ENCODE data around the gene HTRA3. TPM values are rescaled to one million over a fixed set of nuclear protein-coding genes. Genes with fewer than 3 reads are reported as not detected.

HTRA3 gene
- total and polyA plus RNA-seq, 4 donors: 0.36 to 1.2 (median 1.1) TPM

DNA sequence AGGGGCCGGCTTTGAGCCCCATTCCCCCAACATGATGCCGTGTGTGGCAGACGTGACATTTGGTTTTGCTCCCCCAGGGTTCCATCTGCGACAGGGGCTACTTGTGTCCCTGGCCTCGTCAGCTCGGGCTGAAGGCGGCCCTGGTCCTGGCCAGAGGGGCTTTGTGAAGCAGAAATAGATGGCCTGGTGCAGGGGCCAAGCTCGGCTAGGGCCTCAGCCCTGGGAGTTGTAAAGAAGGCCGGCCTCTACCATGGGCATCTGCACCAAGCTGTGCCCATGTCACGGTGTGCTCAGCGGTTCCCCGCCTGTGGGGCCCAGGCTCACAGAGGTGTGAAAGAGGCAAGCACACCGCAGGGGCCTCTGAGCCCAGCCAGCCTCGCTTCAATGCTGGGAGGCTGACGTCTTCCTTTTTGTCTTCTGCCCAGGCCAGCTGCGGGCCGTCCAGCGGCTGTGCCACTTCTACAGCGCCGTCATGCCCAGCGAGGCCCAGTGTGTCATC lies 38.0 kb upstream of the HTRA3 start:
- H3K27ac ChIP-seq (ENCODE audit: low read depth in 1 of 2, low read length in 2 of 2): no peak overlapping the region
- H3K36me3 ChIP-seq (ENCODE audit: control insufficient read depth in 4 of 4, insufficient read depth in 3 of 4, low read depth in 1 of 4, low read length in 3 of 4): peaks cover 13 to 42% (median 23%) of the 10 kb centered on the region in 4 donors
- no peaks in the 10 kb centered on the region for H3K9me3 ChIP-seq (ENCODE audit: control insufficient read depth in 4 of 4, low read length in 3 of 4)
- whole genome bisulfite sequencing: 90% methylated on average over 21 of the region's 21 CpGs
- H3K4me3 ChIP-seq (ENCODE audit: low read depth in 1 of 3, low read length in 3 of 3): no peak overlapping the region
- DNase-seq (ENCODE audit: low spot score): no peak
- TF ChIP-seq GABPA (IDR thresholded peaks at IDR 0.05 in 1 of 2, conservative IDR thresholded peaks at IDR 0.05 in 1 of 2): no peak
- no peaks in the 10 kb centered on the region for H3K27me3 ChIP-seq (ENCODE audit: control insufficient read depth in 4 of 4, insufficient read depth in 4 of 4, low read length in 3 of 4)
- peaks cover 2 to 18% (median 13%) of the 10 kb centered on the region in 4 donors for H3K4me1 ChIP-seq (ENCODE audit: control insufficient read depth in 4 of 4, insufficient read depth in 4 of 4, low read length in 3 of 4)
- no peak overlapping the region for H3K9ac ChIP-seq (ENCODE audit: low read depth in 1 of 2, low read length in 2 of 2)

DNA sequence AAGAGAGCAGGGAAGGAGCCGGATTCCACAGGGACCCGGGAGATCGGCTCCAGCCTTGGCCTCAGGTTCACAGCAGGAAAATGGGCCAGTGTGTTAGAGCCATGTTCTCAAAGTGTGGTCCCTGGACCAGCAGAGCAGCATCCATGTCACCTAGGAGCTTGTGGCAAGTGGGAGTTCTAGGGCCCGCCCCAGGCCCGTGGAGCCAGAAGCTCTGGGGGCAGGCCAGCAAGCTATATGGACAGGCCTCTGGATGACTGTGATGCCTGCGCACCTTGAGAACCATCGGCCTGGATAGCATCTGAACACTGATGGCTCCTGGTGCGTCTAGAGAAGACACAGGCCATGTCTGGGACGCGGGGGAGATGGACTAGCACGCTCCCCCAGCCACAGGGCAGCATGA lies 36.8 kb upstream of the HTRA3 start:
- TF ChIP-seq RAD21 (IDR thresholded peaks at IDR 0.05) (no peak), HNF4G (IDR thresholded peaks at IDR 0.05) (no peak), FOXA2 (IDR thresholded peaks at IDR 0.05) (no peak), GABPA (IDR thresholded peaks at IDR 0.05 in 1 of 2, conservative IDR thresholded peaks at IDR 0.05 in 1 of 2) (no peak)
- WGBS: 96% methylated on average over 11 of the region's 11 CpGs
- Histone ChIP-seq H3K4me3 (ENCODE audit: low read depth in 1 of 3, low read length in 3 of 3) (no peak overlapping the region), H3K4me1 (ENCODE audit: control insufficient read depth in 4 of 4, insufficient read depth in 4 of 4, low read length in 3 of 4) (peaks cover 2 to 13% (median 12%) of the 10 kb centered on the region in 4 donors), H3K27me3 (ENCODE audit: control insufficient read depth in 4 of 4, insufficient read depth in 4 of 4, low read length in 3 of 4) (no peaks in the 10 kb centered on the region), H3K27ac (ENCODE audit: low read depth in 1 of 2, low read length in 2 of 2) (no peak overlapping the region), H3K36me3 (ENCODE audit: control insufficient read depth in 4 of 4, insufficient read depth in 3 of 4, low read depth in 1 of 4, low read length in 3 of 4) (peaks cover 15 to 46% (median 26%) of the 10 kb centered on the region in 4 donors), H3K9ac (ENCODE audit: low read depth in 1 of 2, low read length in 2 of 2) (no peak overlapping the region), H3K9me3 (ENCODE audit: control insufficient read depth in 4 of 4, low read length in 3 of 4) (no peaks in the 10 kb centered on the region)
- DNase-seq (ENCODE audit: low spot score): no peak

DNA sequence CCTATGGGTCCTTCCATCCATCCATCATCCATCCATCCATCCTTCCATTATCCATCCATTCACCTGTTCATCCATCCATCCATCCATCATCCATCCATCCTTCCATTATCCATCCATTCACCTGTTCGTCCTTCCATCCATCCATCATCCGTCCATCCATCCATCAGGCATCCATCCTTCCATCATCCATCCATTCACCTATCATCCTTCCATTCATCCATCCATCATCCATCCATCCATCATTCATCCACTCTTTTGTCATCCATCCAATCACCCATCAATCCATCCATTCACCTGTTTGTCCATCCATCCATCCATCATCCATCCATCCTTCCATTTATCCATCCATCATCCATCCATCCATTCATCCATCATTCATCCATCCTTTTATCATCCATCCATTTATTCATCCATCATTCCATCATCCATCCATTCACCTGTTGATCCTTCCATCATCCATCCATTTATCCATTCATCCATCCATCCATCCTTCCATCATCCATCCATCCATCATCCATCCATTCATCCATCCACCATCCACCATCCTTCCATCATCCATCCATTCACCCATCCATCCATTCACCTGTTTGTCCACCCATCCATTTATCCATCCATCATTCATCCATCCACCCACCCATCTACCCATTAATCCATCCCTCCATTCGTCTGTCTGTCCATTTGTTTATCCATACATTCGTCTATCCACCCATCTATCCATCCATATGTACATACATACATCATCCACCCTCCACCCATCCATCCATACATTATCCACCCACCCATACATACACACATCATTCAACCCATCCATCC lies 35.7 kb upstream of the HTRA3 start:
- no peaks in the 10 kb centered on the region for H3K27me3 ChIP-seq (ENCODE audit: control insufficient read depth in 4 of 4, insufficient read depth in 4 of 4, low read length in 3 of 4)
- no peak overlapping the region for H3K4me3 ChIP-seq (ENCODE audit: low read depth in 1 of 3, low read length in 3 of 3)
- H3K36me3 ChIP-seq (ENCODE audit: control insufficient read depth in 4 of 4, insufficient read depth in 3 of 4, low read depth in 1 of 4, low read length in 3 of 4): peaks cover 15 to 47% (median 26%) of the 10 kb centered on the region in 4 donors
- peaks cover 0 to 6% (median 4%) of the 10 kb centered on the region in 4 donors for H3K4me1 ChIP-seq (ENCODE audit: control insufficient read depth in 4 of 4, insufficient read depth in 4 of 4, low read length in 3 of 4)
- WGBS: 95% methylated on average over 4 of the region's 4 CpGs
- no peaks in the 10 kb centered on the region for H3K9me3 ChIP-seq (ENCODE audit: control insufficient read depth in 4 of 4, low read length in 3 of 4)
- TF ChIP-seq JUND (IDR thresholded peaks at IDR 0.05) (no peak), SP1 (IDR thresholded peaks at IDR 0.05) (no peak), TAF1 (conservative IDR thresholded peaks at IDR 0.05) (no peak), EGR1 (IDR thresholded peaks at IDR 0.05; ENCODE audit: low read depth in 2 of 2) (no peak), YY1 (IDR thresholded peaks at IDR 0.05) (no peak), NR2F2 (IDR thresholded peaks at IDR 0.05) (no peak), FOXA2 (IDR thresholded peaks at IDR 0.05) (no peak)
- TF ChIP-seq, protein P1, sequence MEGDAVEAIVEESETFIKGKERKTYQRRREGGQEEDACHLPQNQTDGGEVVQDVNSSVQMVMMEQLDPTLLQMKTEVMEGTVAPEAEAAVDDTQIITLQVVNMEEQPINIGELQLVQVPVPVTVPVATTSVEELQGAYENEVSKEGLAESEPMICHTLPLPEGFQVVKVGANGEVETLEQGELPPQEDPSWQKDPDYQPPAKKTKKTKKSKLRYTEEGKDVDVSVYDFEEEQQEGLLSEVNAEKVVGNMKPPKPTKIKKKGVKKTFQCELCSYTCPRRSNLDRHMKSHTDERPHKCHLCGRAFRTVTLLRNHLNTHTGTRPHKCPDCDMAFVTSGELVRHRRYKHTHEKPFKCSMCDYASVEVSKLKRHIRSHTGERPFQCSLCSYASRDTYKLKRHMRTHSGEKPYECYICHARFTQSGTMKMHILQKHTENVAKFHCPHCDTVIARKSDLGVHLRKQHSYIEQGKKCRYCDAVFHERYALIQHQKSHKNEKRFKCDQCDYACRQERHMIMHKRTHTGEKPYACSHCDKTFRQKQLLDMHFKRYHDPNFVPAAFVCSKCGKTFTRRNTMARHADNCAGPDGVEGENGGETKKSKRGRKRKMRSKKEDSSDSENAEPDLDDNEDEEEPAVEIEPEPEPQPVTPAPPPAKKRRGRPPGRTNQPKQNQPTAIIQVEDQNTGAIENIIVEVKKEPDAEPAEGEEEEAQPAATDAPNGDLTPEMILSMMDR (IDR thresholded peaks at IDR 0.05; ENCODE audit: low read depth, low read length, missing input control): no peak
- H3K27ac ChIP-seq (ENCODE audit: low read depth in 1 of 2, low read length in 2 of 2): no peak overlapping the region
- no peak for DNase-seq (ENCODE audit: low spot score)
- H3K9ac ChIP-seq (ENCODE audit: low read depth in 1 of 2, low read length in 2 of 2): no peak overlapping the region

GRCh38 chr4:8234715-8235114 lies 34.8 kb upstream of the HTRA3 start:
- no peak overlapping the region for H3K27ac ChIP-seq (ENCODE audit: low read depth in 1 of 2, low read length in 2 of 2)
- peaks cover 0 to 5% (median 2%) of the 10 kb centered on the region in 4 donors for H3K4me1 ChIP-seq (ENCODE audit: control insufficient read depth in 4 of 4, insufficient read depth in 4 of 4, low read length in 3 of 4)
- no peak for DNase-seq (ENCODE audit: low spot score)
- no peaks in the 10 kb centered on the region for H3K9me3 ChIP-seq (ENCODE audit: control insufficient read depth in 4 of 4, low read length in 3 of 4)
- H3K27me3 ChIP-seq (ENCODE audit: control insufficient read depth in 4 of 4, insufficient read depth in 4 of 4, low read length in 3 of 4): no peaks in the 10 kb centered on the region
- no peak overlapping the region for H3K9ac ChIP-seq (ENCODE audit: low read depth in 1 of 2, low read length in 2 of 2)
- peaks cover 15 to 53% (median 30%) of the 10 kb centered on the region in 4 donors for H3K36me3 ChIP-seq (ENCODE audit: control insufficient read depth in 4 of 4, insufficient read depth in 3 of 4, low read depth in 1 of 4, low read length in 3 of 4)
- WGBS: 93% methylated on average over 1 of the region's 1 CpG
- no peak overlapping the region for H3K4me3 ChIP-seq (ENCODE audit: low read depth in 1 of 3, low read length in 3 of 3)
- TF ChIP-seq FOXA2 (IDR thresholded peaks at IDR 0.05): no peak
- TF ChIP-seq GABPA (IDR thresholded peaks at IDR 0.05 in 1 of 2, conservative IDR thresholded peaks at IDR 0.05 in 1 of 2): no peak
- TF ChIP-seq RXRA (IDR thresholded peaks at IDR 0.05): no peak
- TF ChIP-seq, protein P2, sequence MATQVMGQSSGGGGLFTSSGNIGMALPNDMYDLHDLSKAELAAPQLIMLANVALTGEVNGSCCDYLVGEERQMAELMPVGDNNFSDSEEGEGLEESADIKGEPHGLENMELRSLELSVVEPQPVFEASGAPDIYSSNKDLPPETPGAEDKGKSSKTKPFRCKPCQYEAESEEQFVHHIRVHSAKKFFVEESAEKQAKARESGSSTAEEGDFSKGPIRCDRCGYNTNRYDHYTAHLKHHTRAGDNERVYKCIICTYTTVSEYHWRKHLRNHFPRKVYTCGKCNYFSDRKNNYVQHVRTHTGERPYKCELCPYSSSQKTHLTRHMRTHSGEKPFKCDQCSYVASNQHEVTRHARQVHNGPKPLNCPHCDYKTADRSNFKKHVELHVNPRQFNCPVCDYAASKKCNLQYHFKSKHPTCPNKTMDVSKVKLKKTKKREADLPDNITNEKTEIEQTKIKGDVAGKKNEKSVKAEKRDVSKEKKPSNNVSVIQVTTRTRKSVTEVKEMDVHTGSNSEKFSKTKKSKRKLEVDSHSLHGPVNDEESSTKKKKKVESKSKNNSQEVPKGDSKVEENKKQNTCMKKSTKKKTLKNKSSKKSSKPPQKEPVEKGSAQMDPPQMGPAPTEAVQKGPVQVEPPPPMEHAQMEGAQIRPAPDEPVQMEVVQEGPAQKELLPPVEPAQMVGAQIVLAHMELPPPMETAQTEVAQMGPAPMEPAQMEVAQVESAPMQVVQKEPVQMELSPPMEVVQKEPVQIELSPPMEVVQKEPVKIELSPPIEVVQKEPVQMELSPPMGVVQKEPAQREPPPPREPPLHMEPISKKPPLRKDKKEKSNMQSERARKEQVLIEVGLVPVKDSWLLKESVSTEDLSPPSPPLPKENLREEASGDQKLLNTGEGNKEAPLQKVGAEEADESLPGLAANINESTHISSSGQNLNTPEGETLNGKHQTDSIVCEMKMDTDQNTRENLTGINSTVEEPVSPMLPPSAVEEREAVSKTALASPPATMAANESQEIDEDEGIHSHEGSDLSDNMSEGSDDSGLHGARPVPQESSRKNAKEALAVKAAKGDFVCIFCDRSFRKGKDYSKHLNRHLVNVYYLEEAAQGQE (IDR thresholded peaks at IDR 0.05): no peak
- TF ChIP-seq SP1 (IDR thresholded peaks at IDR 0.05): no peak
- TF ChIP-seq, protein P1 (IDR thresholded peaks at IDR 0.05; ENCODE audit: low read depth, low read length, missing input control): no peak
- TF ChIP-seq TAF1 (conservative IDR thresholded peaks at IDR 0.05): no peak
- no peak for TF ChIP-seq FOXA1 (IDR thresholded peaks at IDR 0.05)
- TF ChIP-seq HNF4G (IDR thresholded peaks at IDR 0.05): no peak
- no peak for TF ChIP-seq YY1 (IDR thresholded peaks at IDR 0.05)
- TF ChIP-seq NR2F2 (IDR thresholded peaks at IDR 0.05): no peak

Measured in liver (tissue), 9 donors.